BJ (cell line): ENCODE data around the gene GALNTL6. TPM values are rescaled to one million over a fixed set of nuclear protein-coding genes. Genes with fewer than 3 reads are reported as not detected.

Experiments used
- CTCF ChIA-PET: fragments of 350-600 bp; formaldehyde crosslinking; extraction: SDS; loops from one replicate; lab custom pipeline; 2021; ENCODE audit warnings: antibody characterized with exemption, inconsistent platforms; lab: Yijun Ruan, JAX
- POLR2A ChIA-PET: fragments of 300-600 bp; sonication (Branson Sonifier 250); formaldehyde crosslinking; extraction: SDS; loops from one replicate; lab custom pipeline; 2021; ENCODE audit warnings: antibody characterized with exemption; lab: Charles Lee
- DNase-seq: peaks from one replicate; pipeline ENCODE4 v3.0.0-alpha.2; 2011; ENCODE audit warnings: low read depth
- H3K27me3 ChIP-seq: 2 replicates; pipeline ENCODE4 v1.6.0; 2011; ENCODE audit warnings: low read length; ENCODE audit not compliant: control insufficient read depth, insufficient read depth
- H3K36me3 ChIP-seq: 2 replicates; pipeline ENCODE4 v1.5.1; 2011; ENCODE audit warnings: low read length; ENCODE audit not compliant: control insufficient read depth, insufficient read depth
- H3K4me3 ChIP-seq: 2 replicates; pipeline ENCODE4 v1.5.1; 2011; ENCODE audit warnings: low read depth, mild to moderate bottlenecking, control low read depth, low read length
- polyA plus RNA-seq: library from polyadenylated mRNA; depleted of rRNA; stranded (reverse); fragments of >200 nt; gene quantifications from 2 replicates; pipeline ENCODE4 v1.2.3, GENCODE V29; 2011
- TF ChIP-seq, protein P1 (sequence below): IDR thresholded peaks from 2 replicates; pipeline ENCODE4 v1.5.1; 2011; ENCODE audit warnings: low read depth, mild to moderate bottlenecking, control low read depth, inconsistent platforms, low read length, moderate library complexity; ENCODE audit not compliant: insufficient read depth

Gene GALNTL6
- polyA plus RNA-seq, 1 experiment = 0.02 TPM

DNA sequence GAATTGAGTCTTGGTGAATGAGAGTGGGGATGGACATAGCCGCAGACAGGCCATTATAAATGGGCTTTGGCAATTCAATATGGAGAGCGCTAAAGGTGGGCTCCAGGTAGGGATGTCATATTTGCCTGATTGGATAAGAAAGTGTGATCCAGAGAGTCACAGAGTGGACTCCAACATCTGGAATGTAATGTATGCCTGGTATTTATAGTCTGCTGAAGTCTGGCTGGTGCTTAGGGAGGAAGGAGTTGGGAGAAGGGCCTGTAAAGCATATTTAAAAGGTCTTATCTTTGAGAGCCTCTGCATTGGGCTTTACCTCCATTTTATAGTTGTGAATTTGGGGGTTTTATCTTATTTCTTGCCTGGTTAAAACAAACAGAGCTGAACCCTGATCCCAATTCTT is 153.2 kb downstream of the GALNTL6 start:
- POLR2A ChIA-PET = no interaction called here
- Histone ChIP-seq H3K36me3 (no peaks in the 10 kb centered on the region), H3K4me3 (no peak overlapping the region), H3K27me3 (no peaks in the 10 kb centered on the region)
- CTCF ChIA-PET = interaction anchor here (1.3 kb wide), 1 partner anchor 18 kb away, joined by 3 read pairs; no protein-coding TSS in a partner anchor
- DNase-seq = no peak
- TF ChIP-seq, protein P1, sequence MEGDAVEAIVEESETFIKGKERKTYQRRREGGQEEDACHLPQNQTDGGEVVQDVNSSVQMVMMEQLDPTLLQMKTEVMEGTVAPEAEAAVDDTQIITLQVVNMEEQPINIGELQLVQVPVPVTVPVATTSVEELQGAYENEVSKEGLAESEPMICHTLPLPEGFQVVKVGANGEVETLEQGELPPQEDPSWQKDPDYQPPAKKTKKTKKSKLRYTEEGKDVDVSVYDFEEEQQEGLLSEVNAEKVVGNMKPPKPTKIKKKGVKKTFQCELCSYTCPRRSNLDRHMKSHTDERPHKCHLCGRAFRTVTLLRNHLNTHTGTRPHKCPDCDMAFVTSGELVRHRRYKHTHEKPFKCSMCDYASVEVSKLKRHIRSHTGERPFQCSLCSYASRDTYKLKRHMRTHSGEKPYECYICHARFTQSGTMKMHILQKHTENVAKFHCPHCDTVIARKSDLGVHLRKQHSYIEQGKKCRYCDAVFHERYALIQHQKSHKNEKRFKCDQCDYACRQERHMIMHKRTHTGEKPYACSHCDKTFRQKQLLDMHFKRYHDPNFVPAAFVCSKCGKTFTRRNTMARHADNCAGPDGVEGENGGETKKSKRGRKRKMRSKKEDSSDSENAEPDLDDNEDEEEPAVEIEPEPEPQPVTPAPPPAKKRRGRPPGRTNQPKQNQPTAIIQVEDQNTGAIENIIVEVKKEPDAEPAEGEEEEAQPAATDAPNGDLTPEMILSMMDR = no peak

- ChIA-PET POLR2A (no interaction called here), CTCF (no interaction called here)
- no peaks in the 10 kb centered on the region for H3K36me3 ChIP-seq
- no peak overlapping the region for H3K4me3 ChIP-seq
- TF ChIP-seq, protein P1 = no peak
- no peak for DNase-seq
- H3K27me3 ChIP-seq = no peaks in the 10 kb centered on the region
Observed at GRCh38 chr4:171978216-171978615, 165.0 kb downstream of the GALNTL6 start.

DNA sequence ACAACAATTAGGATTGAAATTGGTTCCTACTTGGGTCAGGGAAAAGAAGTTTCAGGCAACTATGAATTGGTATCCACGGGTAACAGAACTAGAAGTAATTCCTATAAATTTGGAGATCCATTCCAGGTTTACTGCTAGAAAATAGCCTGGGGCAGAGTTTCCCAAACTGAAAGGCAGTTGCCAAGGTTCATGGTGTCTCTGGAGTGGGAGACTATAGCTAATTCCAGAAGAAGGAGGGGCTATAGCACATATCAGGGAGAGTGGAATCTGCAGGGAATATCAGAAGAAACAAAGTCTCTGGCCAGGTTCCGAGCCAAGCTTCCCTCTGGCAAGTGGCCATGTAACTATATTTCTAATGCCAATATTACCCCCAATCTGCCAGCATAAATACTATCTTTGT is 166.3 kb downstream of the GALNTL6 start:
- H3K27me3 ChIP-seq = no peaks in the 10 kb centered on the region
- POLR2A ChIA-PET = no interaction called here
- CTCF ChIA-PET = no interaction called here

DNA sequence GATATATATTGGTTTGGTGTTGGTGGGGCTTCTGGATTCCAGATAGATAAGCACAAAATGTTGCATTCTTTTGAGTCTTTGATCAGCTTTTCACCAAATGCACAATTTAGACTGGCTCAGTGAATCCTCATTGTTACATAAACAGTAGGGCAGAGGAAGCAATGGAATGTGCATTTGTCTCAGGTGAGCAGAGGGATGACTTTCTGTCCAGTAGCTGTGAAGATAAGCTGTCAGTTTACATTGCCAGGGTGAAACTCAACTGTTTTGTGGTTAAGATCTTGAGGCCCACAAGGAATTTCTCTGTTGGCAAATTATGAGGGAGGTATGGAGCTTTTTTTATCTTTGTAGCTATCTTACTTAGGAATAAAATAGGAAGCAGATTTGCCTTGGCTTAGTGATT is 168.0 kb downstream of the GALNTL6 start:
- Histone ChIP-seq H3K27me3 (no peaks in the 10 kb centered on the region), H3K4me3 (no peak overlapping the region), H3K36me3 (no peaks in the 10 kb centered on the region)
- no peak for DNase-seq
- ChIA-PET CTCF (no interaction called here), POLR2A (no interaction called here)
- TF ChIP-seq, protein P1 = no peak

More for the DNA sequence above, 166.3 kb downstream of the GALNTL6 start:
- Histone ChIP-seq H3K36me3 (no peaks in the 10 kb centered on the region), H3K4me3 (no peak overlapping the region)
- DNase-seq = no peak
- TF ChIP-seq, protein P1 = no peak

GRCh38 chr4:171983935-171984805 is 171.0 kb downstream of the GALNTL6 start:
- CTCF ChIA-PET = no interaction called here
- no peak for DNase-seq
- POLR2A ChIA-PET = no interaction called here
- TF ChIP-seq, protein P1 = no peak
- Histone ChIP-seq H3K4me3 (no peak overlapping the region), H3K27me3 (no peaks in the 10 kb centered on the region), H3K36me3 (no peaks in the 10 kb centered on the region)
